IPS DF 19.7 (cell line): ENCODE results near the gene CPS1.

Experiments
- DNase-seq: peaks from one replicate; pipeline ENCODE4 v3.0.0-alpha.2; 2013; ENCODE audit warnings: low read depth, low spot score

The CPS1 gene

DNA sequence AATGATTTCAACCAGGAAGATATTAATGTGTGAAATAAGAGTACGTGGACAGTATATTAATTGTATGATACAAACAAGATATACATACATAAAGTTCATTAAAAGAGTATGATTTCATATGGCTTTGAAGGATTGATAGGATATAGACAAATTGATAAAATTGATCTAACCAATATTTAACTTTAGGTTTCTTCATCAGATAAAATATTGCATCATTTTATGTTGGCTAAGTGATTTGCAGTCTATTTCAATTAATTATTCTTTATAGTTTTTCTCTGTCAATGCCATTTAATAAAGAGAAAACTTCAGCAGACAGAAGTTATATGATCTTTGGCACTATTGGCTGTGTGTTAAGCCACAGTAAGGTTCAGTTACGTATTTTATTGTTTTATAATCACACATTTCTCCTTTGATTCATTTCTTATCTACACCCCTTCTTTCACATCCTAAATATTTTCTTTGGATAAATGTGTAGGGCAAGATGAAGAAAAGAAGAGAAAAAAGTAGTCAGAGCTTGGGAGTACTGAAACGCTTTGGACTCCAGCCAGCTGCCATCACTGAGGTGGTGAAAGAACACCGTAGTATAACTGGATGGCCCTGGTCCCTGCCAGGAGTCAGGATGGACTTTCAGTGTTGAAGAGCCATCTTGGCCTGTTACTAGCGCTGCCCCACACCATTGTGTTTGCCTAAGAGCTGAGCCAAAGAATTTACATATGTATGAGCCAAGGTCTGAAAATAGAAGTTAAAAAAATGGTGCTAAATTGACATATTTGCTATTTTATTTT is 9.8 kb upstream of the CPS1 start:
- no peak for DNase-seq

DNA sequence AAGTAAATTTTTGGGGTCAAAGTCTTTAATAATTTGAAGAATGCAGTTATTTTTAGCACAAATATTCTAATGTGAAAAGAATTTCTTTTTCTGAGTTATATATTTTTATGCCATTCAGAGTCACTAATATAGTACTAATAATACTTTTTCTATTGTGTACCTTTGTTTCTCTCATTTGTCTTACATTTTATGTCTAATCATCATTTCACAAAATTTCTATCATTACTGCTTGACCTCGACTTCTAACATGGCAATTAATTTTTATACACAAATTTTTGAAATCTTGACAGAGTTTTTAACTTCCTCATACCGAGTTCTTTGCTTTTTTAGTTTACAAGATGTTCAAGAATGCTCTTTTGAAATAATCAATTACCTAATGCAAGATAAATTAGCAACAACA is 8.4 kb upstream of the CPS1 start:
- no peak for DNase-seq

DNA sequence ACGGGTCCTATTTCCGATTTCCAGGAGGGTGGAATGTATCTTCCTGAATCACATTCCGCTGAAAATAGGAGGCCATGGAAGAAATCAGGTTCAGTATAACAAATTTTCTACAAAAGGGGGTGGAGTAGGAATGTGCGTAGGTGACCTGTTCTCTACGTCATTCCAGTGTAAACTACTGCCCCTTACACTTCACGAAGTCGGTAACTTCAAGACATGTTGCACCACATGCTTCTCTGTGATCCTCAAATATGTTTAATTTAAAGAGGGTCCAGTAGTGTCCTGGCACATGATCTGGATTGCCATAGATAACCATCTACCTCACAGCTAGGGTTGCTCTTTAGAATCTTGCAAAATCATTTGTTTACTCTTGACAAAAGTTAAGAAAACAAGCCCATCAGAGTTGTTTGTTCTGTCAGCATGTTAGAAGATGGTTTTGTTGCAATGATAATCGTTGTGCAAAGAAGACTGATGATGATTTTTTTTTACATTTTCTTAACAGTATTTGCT is 7.5 kb upstream of the CPS1 start:
- no peak for DNase-seq

DNA sequence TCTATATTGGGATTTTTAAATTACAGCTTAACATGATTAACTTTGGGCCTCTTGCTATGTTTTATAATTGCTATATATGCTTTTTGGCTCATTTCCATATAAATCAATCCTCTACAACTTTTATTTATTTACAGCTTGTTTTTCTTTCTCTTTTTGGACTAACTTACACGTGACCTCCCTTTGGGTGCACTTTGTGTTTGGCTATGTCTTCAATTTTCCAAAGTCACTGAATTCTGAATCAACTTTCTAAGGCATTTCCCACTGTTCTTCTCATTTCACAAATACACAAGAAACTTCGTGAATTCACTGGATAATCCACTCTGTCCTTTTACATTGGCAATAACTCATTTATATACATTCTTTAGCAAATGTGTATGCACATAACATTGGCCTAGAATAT is 5.4 kb upstream of the CPS1 start:
- no peak for DNase-seq

DNA sequence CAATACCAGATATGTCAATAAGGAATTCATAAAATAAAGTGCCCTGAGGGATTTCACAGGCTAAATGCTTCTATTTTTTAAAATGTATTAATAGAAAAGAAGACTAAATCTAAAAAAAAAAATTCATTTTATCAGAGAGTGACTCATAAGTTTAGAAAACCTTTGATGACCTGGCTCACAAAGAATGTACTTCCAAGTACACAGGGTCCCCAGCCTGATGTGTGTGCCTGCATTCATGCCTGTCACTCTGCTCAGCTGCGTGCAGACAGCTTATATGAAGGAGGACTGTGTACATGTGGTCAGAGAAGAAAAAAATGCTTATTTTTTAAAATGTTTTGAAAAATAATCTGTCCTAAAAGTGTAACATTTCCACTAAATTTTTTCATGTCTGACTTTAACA is 3.0 kb upstream of the CPS1 start:
- DNase-seq = no peak

DNA sequence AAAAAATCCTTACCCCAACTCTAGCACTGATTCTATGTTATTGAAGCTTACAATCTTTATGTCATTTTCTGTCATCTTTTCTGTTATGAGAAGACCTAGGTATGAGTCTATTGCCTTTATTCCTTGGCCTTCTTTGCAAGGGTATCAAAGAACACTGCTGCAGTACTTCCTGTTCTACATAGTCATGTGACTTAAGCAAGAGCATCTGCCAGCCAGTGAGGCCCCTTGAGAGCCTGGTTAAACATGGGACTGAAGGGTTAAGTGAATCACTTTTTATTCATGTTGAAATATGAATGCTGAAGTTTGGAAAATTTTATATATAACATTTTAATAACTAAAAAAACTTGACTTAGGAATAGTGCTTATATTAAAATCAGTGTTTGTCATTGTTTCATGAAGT is 844 bp upstream of the CPS1 start:
- no peak for DNase-seq

DNA sequence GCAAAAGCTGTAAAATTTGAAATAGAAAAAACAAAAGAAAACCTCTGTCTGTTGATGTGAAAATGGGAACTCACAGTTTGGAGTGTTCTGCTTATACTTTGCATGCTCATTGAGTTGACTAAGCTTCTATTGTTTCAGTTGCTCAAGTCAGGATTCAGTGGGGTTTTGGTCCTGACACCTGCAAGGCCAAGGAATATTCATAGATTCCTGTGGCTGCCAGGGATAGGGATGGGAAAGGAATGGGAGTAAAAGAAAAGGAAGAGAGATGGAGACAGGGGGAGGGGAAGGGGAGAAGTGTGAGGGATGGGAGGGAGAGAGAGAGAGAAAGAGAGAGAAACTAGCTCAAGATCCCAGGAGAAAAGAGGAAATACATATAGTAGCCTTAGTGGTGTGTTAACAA is 1.3 kb downstream of the CPS1 start:
- peak; percentile 67 for DNase-seq

DNA sequence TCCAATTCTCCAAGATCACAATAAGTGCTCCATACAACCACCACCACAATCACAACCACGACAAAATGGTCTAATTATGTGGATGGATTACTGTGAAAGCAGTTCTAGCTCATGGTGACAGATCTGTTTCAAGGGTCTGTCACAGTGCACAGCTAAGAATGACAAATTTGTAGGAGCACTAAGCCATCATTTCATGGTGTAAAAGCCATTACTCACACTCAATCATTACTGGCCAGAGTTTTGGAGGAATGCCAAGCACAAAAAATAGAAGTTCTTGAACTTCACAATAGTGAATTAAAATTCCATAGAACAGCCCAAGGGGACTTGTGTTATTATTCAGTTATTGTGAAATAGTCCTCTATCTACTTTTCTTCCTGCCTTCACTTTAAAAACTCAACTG is 2.3 kb downstream of the CPS1 start:
- no peak for DNase-seq

DNA sequence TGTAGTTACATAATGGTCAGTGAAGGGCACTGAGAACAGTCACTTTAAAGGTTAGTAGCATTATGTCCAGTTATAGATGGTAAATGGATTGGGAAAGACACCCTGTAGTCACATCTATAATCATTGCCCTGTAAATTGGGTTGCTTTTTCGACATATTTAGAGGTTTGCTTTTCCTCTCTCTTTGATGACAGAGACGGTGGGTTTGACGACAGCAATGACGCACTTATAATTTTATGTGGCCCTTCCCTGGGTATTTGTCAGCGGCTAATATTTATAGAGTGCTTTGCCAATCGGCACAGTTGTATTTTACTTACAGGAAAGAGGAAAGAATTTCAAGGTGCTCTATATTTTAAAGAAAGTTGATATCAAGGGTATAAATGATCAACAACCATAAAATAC is 2.8 kb downstream of the CPS1 start:
- DNase-seq = no peak

DNA sequence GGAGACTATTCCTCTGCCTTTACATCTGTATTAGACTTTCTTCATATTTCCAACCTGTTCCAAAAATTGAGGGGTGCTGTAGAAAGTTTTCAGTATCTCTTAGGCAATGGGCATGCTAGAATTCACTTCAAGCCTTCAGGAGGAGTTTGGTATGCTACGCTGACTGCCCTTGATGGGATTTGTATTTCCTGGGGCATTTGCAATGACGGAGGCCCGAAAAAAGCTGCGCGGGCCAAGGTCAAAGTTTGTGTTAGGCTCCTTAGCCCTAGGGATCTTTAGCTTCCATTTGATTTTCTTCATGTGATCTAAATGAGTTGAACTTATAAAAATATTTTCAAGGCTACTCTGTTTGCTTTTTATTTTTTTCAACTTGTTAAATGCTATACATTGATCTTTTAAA is 5.1 kb downstream of the CPS1 start:
- DNase-seq = no peak

DNA sequence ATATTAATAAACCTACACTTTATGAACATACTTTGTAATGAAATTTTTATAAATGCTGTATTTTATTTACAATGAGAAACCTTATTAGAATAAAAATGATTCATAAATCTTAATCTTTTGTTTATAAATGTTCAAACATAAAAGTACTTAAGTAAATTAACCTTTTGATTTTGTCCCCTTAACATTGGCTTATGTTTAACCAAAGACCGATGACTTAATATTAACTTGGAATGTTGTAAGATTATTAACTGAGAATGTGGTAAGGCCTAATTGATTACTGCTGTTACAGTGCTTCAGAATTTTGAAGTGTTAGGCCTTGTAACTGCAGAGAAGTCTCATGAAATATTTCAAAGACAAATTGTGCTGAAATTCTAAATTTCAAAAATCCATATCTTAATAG is 5.7 kb downstream of the CPS1 start:
- no peak for DNase-seq

DNA sequence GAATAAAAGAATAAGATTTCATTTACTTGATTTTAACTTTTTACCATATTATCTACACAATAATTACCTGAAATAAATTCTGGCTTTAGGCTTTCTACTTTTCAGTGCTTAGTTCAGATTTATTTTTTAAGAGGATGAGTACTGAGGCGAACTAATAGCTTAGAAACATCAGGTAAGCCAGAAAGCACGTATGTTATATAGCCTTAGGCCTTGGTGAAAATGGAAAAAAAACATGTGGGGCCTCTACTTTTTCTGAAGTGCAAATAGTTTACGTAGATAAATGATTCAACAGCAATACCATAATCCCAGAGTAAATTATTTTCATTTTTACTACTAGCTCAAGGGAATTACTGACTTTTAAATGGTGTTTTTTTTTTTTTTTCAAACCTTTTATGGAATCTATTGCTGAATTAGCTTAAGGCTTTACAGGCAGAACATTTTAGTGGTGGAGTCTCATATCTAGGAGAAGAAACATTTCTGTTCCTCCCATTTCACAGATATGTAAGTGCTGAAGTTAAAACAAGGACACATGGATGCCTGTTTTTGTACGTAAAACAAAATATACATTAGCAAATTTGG is 6.2 kb downstream of the CPS1 start:
- no peak for DNase-seq

DNA sequence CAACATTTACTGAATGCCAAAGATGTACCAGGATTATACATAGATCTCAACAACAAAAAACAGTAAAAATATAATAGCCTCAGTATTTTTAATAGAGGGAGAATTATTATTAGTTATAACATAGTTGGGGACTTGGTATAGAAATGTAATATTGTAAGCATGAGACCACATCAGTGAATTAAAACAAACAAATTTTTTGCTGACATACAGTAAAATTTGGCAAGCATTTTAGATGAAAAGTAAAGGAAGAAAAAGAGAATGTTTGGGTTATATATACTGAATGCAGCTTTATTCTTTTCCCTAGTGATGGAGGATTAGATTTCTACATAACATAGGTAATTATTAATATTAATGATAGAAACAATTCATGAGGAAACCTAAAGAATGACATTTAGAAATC is 10.9 kb downstream of the CPS1 start:
- no peak for DNase-seq

DNA sequence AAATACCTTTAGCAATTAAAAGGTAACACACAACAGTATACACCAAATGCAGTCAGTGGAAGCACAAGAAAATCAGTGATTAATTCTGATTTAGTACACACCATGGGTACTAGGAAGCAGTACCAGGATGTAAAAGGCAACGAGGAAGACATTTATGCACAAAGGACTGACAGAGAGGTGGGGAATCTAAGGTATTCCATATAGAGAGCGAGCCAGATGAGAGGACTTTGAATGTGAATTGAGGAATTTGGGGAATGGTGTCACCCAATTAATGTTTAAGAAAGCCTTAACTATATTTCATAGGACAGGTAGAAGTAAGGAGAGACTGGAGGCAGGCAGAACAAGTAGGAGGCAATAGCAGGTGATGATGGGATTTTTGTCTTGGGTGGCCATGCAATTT is 11.7 kb downstream of the CPS1 start:
- peak; percentile 38 for DNase-seq

DNA sequence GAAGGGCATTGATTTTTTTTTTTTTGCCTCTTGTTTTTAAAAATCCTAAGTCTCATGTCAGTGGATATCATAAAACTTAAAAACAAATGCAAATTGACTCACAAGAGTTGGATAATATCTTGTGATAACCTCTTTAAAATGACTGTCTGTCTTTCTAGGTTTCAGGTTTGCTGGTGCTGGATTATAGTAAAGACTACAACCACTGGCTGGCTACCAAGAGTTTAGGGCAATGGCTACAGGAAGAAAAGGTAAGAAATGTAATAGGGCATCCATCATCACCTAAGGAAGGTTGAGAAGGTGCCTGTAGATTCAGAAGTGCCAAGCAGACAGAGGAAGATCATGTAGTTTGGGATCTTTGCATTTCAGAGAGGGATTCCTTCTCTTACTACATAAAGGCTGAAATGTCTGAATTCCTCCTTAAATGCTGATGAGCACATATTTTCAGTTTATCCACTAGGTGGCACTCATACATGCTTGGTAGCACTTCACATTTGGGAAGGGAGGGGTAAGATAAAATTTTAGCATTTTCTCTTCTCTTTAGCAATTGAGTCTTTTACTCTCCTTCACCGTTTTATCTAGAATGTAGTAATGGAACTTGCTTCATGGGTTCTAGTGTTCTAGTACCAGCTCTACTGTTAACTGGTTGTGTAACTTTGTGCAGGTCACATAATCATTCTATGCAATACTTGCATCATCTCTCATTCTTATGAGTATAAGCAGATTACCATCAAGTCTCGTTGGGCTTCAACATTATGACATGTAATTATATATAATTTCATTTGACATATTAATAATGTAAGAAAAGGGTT is 21.1 kb downstream of the CPS1 start:
- DNase-seq = peak; percentile 38

DNA sequence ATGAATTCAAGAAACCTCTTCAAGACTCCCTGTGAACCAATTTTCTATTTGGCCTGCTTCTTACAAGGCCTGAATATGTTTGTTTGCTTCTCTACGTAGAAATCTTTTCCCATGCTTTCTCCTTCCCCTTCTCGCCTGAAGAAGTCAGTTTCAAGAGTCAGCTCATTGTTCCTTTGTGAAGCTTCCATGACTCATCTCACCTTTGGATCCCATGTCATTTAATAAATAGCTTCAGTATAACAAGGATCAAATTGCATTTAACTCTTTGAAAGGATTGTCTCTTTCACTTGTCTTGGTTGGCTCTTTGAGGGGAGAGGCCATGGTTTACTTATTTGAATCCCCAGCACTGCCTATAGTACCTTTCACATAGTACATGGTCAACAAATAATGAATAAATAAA is 28.4 kb downstream of the CPS1 start:
- no peak for DNase-seq

DNA sequence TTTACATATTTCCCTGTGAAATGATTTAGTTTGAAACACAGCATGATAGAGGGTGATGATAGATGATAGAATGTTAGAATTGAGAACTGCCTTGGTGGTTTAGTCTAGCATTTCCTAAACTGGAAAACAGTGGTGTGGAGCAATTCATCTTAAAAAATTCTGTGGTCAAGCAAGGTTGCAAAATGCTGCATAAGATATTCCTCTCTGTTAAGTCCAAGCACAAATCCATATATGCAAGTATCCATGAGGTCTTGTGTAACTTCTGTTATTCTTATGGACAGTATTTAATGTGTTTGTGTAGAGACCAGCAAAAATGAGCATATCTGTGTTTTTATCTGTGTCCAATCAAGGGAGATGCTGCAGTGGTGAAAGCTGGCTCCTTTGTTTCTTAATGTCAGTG is 30.0 kb downstream of the CPS1 start:
- DNase-seq = no peak

DNA sequence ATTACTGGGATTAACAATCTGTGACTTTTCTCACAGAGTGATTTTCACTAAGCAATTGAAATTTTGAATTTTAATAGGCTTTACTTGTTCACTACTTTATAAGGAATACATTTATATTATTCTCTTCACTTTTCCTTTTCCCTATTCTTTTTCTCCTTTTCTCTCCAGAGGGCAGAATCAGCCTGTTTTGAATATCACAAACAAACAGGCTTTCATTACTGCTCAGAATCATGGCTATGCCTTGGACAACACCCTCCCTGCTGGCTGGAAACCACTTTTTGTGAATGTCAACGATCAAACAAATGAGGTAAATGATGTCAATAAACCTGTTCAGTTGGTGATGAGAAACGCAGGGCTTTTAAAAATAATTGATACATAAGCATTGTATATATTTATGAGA is 35.3 kb downstream of the CPS1 start:
- DNase-seq = no peak

DNA sequence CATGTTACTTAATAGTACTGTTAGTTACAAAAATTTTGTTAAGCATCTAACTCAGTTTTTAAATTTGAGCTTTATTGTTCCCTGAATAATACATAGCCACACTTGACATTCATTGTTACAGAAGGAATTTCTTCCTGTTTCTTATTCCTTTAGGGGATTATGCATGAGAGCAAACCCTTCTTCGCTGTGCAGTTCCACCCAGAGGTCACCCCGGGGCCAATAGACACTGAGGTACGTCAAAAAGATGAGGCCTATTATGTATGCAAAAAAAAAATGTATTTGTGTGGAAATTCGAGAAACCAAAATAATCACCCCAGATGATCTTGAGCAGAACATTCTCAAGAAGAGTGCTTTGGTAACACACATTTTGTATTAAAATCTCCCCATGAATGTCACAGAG is 36.3 kb downstream of the CPS1 start:
- no peak for DNase-seq

DNA sequence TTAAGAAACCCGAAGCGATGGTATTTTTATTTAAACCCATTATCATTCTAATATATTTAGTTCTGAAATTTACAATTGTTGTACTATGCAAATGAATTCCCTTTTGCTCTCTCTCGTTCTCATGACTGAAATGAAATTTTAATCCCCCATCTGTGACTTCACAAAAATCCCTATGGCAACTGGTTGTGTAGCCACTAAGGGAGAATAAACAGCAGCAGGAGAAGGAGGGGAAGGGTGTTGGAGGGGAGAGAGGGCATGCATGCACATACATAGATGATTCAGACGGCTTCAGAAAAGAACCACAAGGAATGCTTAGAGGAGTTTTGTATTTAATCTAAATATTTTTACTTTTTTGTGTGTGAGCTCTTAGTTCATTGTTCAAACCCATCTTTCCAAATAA is 36.8 kb downstream of the CPS1 start:
- no peak for DNase-seq

DNA sequence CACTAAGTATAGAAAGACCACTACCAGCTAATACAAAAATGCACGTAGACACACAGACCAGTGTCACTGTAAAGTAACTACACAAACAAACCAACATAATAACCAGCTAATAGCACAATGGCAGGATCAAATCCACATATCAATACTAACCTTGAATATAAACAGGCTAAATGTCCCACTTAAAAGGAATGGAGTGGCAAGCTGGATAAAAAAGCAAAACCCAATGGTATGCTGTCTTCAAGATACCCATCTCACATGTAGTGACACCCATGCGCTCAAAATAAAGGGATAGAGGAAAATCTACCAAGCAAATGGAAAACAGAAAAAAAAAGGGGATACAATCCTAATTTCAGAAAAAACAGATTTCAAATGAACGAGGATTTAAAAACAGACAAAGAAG is 41.8 kb downstream of the CPS1 start:
- no peak for DNase-seq

DNA sequence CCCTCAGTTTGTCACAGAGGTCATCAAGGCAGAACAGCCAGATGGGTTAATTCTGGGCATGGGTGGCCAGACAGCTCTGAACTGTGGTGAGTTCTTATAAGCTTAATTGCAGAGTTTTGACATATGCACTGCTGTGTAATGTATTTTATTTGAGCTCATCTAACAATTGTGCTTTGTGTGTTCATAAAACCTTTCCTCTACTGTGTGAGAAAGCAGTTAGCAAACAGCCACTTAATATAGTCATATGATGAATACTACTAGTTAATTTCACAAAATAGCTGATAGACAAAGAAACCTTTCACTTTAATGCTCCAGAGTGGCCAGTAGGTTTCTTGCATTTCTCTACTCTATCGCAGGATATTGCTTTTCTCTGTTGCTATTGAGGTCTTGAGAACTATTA is 43.1 kb downstream of the CPS1 start:
- no peak for DNase-seq

DNA sequence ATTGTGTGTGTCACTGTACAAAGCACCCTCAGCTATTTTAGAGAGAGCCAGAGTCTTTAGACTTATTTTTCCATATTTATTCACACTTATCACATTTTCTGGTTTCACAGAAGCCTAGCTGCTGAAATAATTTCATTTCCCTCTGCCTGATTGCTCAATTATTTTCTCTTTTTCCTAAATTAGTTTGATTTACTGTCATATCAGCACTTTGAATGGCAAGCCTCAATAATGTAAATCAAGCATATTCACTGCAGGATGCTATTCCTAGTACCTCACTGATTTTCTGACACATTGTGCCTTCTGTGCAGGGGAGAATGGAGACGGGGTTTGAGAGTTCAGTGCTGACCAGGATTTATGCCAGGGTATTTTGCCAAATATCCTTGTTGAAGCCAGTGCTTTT is 48.3 kb downstream of the CPS1 start:
- DNase-seq = no peak
